HepG2 (cell line): ENCODE results near the gene NFIC. TPM values are rescaled to one million over a fixed set of nuclear protein-coding genes. Genes with fewer than 3 reads are reported as not detected.

Experiments
- ATAC-seq: fragments of 200-7000 bp; cut with Tn5 transposase; 3 replicates; pipeline ENCODE4 v1.9.1; 2020; ENCODE audit warnings: mild to moderate bottlenecking, moderate library complexity
- BruUV-seq: library from RNA; stranded (reverse); fragments of 400-500 nt; replicated peaks from 2 replicates; lab custom pipeline; 2021; lab: Mats Ljungman, UMichigan
- CTCF ChIA-PET: fragments of 300-600 bp; formaldehyde crosslinking; extraction: SDS; loops from one replicate; lab custom pipeline; 2021; ENCODE audit warnings: low total read pairs, inconsistent platforms, low intra/inter-chr PET ratio; lab: Yijun Ruan, JAX
- POLR2A ChIA-PET: fragments of 350-600 bp; sonication (Branson Sonifier 250); formaldehyde crosslinking; loops from one replicate; lab custom pipeline; 2020; ENCODE audit warnings: antibody characterized with exemption, inconsistent platforms; lab: Yijun Ruan, JAX
- DNase-seq: peaks from one replicate; pipeline ENCODE4 v3.0.0-alpha.2; 2015; ENCODE audit warnings: low spot score
- FAIRE-seq: peaks from 3 replicates; lab custom pipeline; 2011; peaks lifted over from hg19 to GRCh38; lab: Jason Lieb, UNC
- H2AFZ ChIP-seq: one replicate; pipeline ENCODE4 v1.6.1; 2011; ENCODE audit warnings: low read length, inconsistent platforms
- H3K27ac ChIP-seq: fragments of 300-600 bp; 3 replicates; pipeline ENCODE4 v1.8.0; 2011; ENCODE audit warnings: mixed run types, mild to moderate bottlenecking, mixed read lengths, low read length, inconsistent platforms; ENCODE audit not compliant: insufficient read depth; ENCODE audit errors: extremely low read length
- H3K27me3 ChIP-seq, 2 experiments: fragments of 200-600 bp in 1 of 2; 2 replicates in 1 of 2; 3 replicates in 1 of 2; pipeline versions ENCODE4 v1.6.0 to v1.8.0; 2011; ENCODE audit warnings: low read length in 2 of 2, mild to moderate bottlenecking in 2 of 2, moderate library complexity in 2 of 2, inconsistent platforms in 1 of 2; ENCODE audit not compliant: insufficient read depth in 2 of 2, control insufficient read depth in 1 of 2
- H3K36me3 ChIP-seq, 2 experiments: fragments of 200-600 bp in 1 of 2; replicated peaks in 1 of 2; 2 replicates in 1 of 2; 3 replicates in 1 of 2; pipeline versions ENCODE4 v1.5.1 to v1.8.0; 2011; ENCODE audit warnings: low read length in 2 of 2, inconsistent platforms in 1 of 2; ENCODE audit not compliant: insufficient read depth in 2 of 2, control insufficient read depth in 1 of 2
- H3K4me1 ChIP-seq: 2 replicates; pipeline ENCODE4 v1.5.1; 2012; ENCODE audit warnings: low read length, inconsistent platforms; ENCODE audit not compliant: insufficient read depth
- H3K4me2 ChIP-seq: 2 replicates; pipeline ENCODE4 v1.6.0; 2011; ENCODE audit warnings: low read depth, low read length, inconsistent platforms
- H3K4me3 ChIP-seq, 3 experiments: fragments of 200-600 bp in 1 of 3; sonication (generic), shearing (Covaris generic) in 1 of 3; replicated peaks in 1 of 3; 2 replicates each; pipeline ENCODE4 v1.5.1; 2011 to 2016; ENCODE audit warnings: low read length in 3 of 3, inconsistent platforms in 2 of 3, low read depth in 2 of 3, mild to moderate bottlenecking in 2 of 3, control low read depth in 1 of 3, mixed read lengths in 1 of 3; ENCODE audit not compliant: insufficient read depth in 1 of 3
- H3K79me2 ChIP-seq: one replicate; pipeline ENCODE4 v1.6.1; 2011; ENCODE audit warnings: low read length, inconsistent platforms; ENCODE audit not compliant: insufficient read depth
- H3K9ac ChIP-seq: 2 replicates; pipeline ENCODE4 v1.6.0; 2011; ENCODE audit warnings: mild to moderate bottlenecking, low read depth, low read length, inconsistent platforms; ENCODE audit not compliant: insufficient read depth
- H3K9me3 ChIP-seq: 2 replicates; pipeline ENCODE4 v1.5.1; 2012; ENCODE audit warnings: mild to moderate bottlenecking, low read length
- H4K20me1 ChIP-seq: 2 replicates; pipeline ENCODE4 v1.6.0; 2011; ENCODE audit warnings: inconsistent platforms, mild to moderate bottlenecking, low read length, moderate library complexity; ENCODE audit not compliant: insufficient read depth
- ADNP ChIP-seq: sonication (generic); formaldehyde crosslinking; IDR thresholded peaks from 2 replicates; pipeline ENCODE4 v1.4.0; 2020; ENCODE audit warnings: missing genetic modification reagents
- ATF5 ChIP-seq: sonication (generic); formaldehyde crosslinking; IDR thresholded peaks from 2 replicates; pipeline ENCODE4 v1.4.0; 2020; ENCODE audit warnings: mild to moderate bottlenecking, low read depth, missing genetic modification reagents
- FOXC1 ChIP-seq: sonication (generic); formaldehyde crosslinking; IDR thresholded peaks from 2 replicates; pipeline ENCODE4 v1.8.0; 2022; ENCODE audit warnings: mild to moderate bottlenecking, missing genetic modification reagents, borderline replicate concordance
- HHEX ChIP-seq: IDR thresholded peaks from 2 replicates; pipeline ENCODE4 v1.6.1; 2016; ENCODE audit warnings: control low read depth
- MTA3 ChIP-seq: sonication (generic); formaldehyde crosslinking; IDR thresholded peaks from 2 replicates; pipeline ENCODE4 v1.4.0; 2020; ENCODE audit warnings: missing genetic modification reagents
- NAIF1 ChIP-seq: sonication (generic); formaldehyde crosslinking; IDR thresholded peaks from 2 replicates; pipeline ENCODE4 v1.5.0; 2020; ENCODE audit warnings: mild to moderate bottlenecking, missing genetic modification reagents, borderline replicate concordance
- NR2F2 ChIP-seq: IDR thresholded peaks from 2 replicates; pipeline ENCODE4 v1.6.1; 2012; ENCODE audit warnings: low read depth, inconsistent platforms, borderline replicate concordance
- RARA ChIP-seq: IDR thresholded peaks from 2 replicates; pipeline ENCODE4 v1.6.1; 2016; ENCODE audit warnings: missing genetic modification reagents, missing compliant biosample characterization
- SMC3 ChIP-seq: IDR thresholded peaks from 2 replicates; pipeline ENCODE4 v1.6.1; 2011; ENCODE audit warnings: low read length, improper control_type of control experiment
- TBX2 ChIP-seq: sonication (generic); formaldehyde crosslinking; IDR thresholded peaks from 2 replicates; pipeline ENCODE4 v1.5.0; 2020; ENCODE audit warnings: missing genetic modification reagents, mild to moderate bottlenecking, borderline replicate concordance
- THAP11 ChIP-seq: IDR thresholded peaks from 2 replicates; pipeline ENCODE4 v1.6.1; 2016; ENCODE audit warnings: missing biosample characterization, missing genetic modification reagents
- YEATS4 ChIP-seq: sonication (generic); formaldehyde crosslinking; IDR thresholded peaks from 2 replicates; pipeline ENCODE4 v1.4.0; 2020; ENCODE audit warnings: missing genetic modification reagents, borderline replicate concordance
- ZMYM3 ChIP-seq: sonication (generic); formaldehyde crosslinking; IDR thresholded peaks from 2 replicates; pipeline ENCODE4 v1.5.1; 2020; ENCODE audit warnings: mild to moderate bottlenecking, missing genetic modification reagents
- ZNF550 ChIP-seq: sonication (generic); formaldehyde crosslinking; IDR thresholded peaks from 2 replicates; pipeline ENCODE4 v1.4.0; 2020; ENCODE audit warnings: mild to moderate bottlenecking, missing genetic modification reagents, borderline replicate concordance
- ZNF563 ChIP-seq: sonication (generic); formaldehyde crosslinking; IDR thresholded peaks from 2 replicates; pipeline ENCODE4 v1.8.0; 2022; ENCODE audit warnings: mild to moderate bottlenecking, moderate library complexity, missing genetic modification reagents
- ZNF737 ChIP-seq: sonication (generic); formaldehyde crosslinking; IDR thresholded peaks from 2 replicates; pipeline ENCODE4 v1.5.0; 2020; ENCODE audit warnings: missing genetic modification reagents, mild to moderate bottlenecking, borderline replicate concordance
- WGBS: methylation state at CpG from one replicate; pipeline ENCODE4 v1.1.6; 2017; ENCODE audit warnings: low lambda C conversion rate; 5-methylcytosine and 5-hydroxymethylcytosine counted together
- in situ Hi-C: cut with HindIII; loops from 2 replicates; pipeline ENCODE4 v1.10.0; 2017; ENCODE audit warnings: low pct_unique_long_range_greater_than_20kb; ENCODE audit not compliant: extremely low pct_ligation_motif_present
- intact Hi-C: fragments of 100-400 bp; cut with micrococcal nuclease; formaldehyde crosslinking; loops from one replicate; pipeline ENCODE4 v1.10.0; 2022; ENCODE audit not compliant: unreplicated experiment
- polyA plus RNA-seq, 8 experiments: library from polyadenylated mRNA; depleted of rRNA in 3 of 8; stranded (reverse) in 7 of 8; unstranded in 1 of 8; fragments of >200 nt; fragmentation: Illumina TruSeq in 4 of 8; extraction: Trizol in 4 of 8; gene quantifications; 2 replicates each; pipeline versions ENCODE4 v1.2.1 to v1.2.3, GENCODE V29; 2011 to 2016; ENCODE audit warnings: low read depth in 4 of 8, missing spikeins in 1 of 8, mixed read lengths in 1 of 8; ENCODE audit not compliant: insufficient read depth in 1 of 8
- total RNA-seq, 5 experiments: library from RNA; depleted of rRNA; stranded (reverse); fragments of >200 nt; fragmentation: Illumina TruSeq; extraction: Trizol; gene quantifications; 2 replicates each; pipeline ENCODE4 v1.2.3, GENCODE V29; 2016; ENCODE audit warnings: low read depth in 1 of 5
- TF ChIP-seq, protein P1 (sequence below): sonication (generic); formaldehyde crosslinking; IDR thresholded peaks from 2 replicates; pipeline ENCODE4 v1.4.0; 2020; ENCODE audit warnings: missing genetic modification reagents

The NFIC gene
- total and polyA plus RNA-seq, 2 of the 13 experiments (the other 11 are each of a cell fraction or from before 2014, with no cell fraction given) = 1.3 to 2.5 TPM

DNA sequence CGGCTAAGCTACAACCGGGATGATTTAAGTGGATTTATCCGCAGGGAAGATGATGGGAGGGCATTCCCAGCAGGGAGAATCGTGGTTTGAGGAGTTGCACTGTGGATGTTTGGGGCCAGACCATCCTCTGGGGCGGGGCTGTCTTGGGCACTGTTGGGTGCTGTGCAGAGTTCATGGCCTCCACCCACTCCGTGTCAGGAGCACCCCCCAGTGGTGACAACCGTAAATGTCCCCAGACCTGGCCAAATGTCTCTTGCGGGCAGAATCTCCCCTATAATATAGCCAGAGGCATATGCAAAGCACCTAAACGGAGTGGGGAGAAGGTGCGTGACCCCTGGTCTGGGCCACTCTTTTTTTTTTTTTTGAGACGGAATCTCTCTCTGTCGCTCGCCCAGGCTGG is 73.7 kb downstream of the NFIC start:
- ATAC-seq = peak; percentile 66
- in situ Hi-C loops = no loop called here
- TF ChIP-seq ZNF563 = no peak
- TF ChIP-seq NR2F2 = no peak
- no peak for TF ChIP-seq FOXC1 (CRISPR knock-in tag)
- TF ChIP-seq ZNF550 (CRISPR knock-in tag) = no peak
- TF ChIP-seq, protein P1, sequence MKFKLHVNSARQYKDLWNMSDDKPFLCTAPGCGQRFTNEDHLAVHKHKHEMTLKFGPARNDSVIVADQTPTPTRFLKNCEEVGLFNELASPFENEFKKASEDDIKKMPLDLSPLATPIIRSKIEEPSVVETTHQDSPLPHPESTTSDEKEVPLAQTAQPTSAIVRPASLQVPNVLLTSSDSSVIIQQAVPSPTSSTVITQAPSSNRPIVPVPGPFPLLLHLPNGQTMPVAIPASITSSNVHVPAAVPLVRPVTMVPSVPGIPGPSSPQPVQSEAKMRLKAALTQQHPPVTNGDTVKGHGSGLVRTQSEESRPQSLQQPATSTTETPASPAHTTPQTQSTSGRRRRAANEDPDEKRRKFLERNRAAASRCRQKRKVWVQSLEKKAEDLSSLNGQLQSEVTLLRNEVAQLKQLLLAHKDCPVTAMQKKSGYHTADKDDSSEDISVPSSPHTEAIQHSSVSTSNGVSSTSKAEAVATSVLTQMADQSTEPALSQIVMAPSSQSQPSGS (CRISPR knock-in tag) = no peak
- TF ChIP-seq ZMYM3 = no peak
- TF ChIP-seq HHEX (CRISPR knock-in tag) = no peak
- TF ChIP-seq TBX2 (CRISPR knock-in tag) = no peak
- peak; percentile 74 for TF ChIP-seq SMC3
- TF ChIP-seq ATF5 (CRISPR knock-in tag) = no peak
- TF ChIP-seq YEATS4 (CRISPR knock-in tag) = no peak
- TF ChIP-seq ZNF737 (CRISPR knock-in tag) = no peak
- no peak for TF ChIP-seq NAIF1 (CRISPR knock-in tag)
- TF ChIP-seq RARA (CRISPR knock-in tag) = 0 out of 2 replicates have a peak, but pooled peaks have one; percentile 32
- no peak for TF ChIP-seq ADNP
- no peak for TF ChIP-seq MTA3 (CRISPR knock-in tag)
- TF ChIP-seq THAP11 (CRISPR knock-in tag) = 0 out of 2 replicates have a peak, but pooled peaks have one; percentile 32

More for the DNA sequence above, 73.7 kb downstream of the NFIC start:
- Histone ChIP-seq H3K36me3 (peaks cover 3 to 8% of the 10 kb centered on the region in 2 experiments; a peak in 4 of 5 replicates), H3K27me3 (no peaks in the 10 kb centered on the region), H3K4me1 (peaks cover 22% of the 10 kb centered on the region), H3K9ac (no peak overlapping the region), H3K9me3 (no peaks in the 10 kb centered on the region), H3K79me2 (no peaks in the 10 kb centered on the region), H4K20me1 (no peaks in the 10 kb centered on the region; the same call in 1 of the 2 replicates), H3K4me2 (no peak overlapping the region), H3K4me3 (no peak overlapping the region), H2AFZ (no peak overlapping the region), H3K27ac (no peak overlapping the region)
- FAIRE-seq (peak; percentile 81), DNase-seq (peak; percentile 50)
- WGBS = 67% methylated on average over 9 of the region's 13 CpGs
- intact Hi-C loops = loop anchor here (1.0 kb wide), 1 partner anchor 113 kb away; no protein-coding TSS in a partner anchor
- CTCF ChIA-PET = interaction anchor here (1.2 to 2.8 kb wide), 4 partner anchors 33 to 135 kb away, joined by 3 to 16 read pairs (median 8); no protein-coding TSS in a partner anchor
- POLR2A ChIA-PET = no interaction called here
- no TSS peak for BruUV-seq
